H1 (cell line): ENCODE data around the gene MCCD1. TPM values are rescaled to one million over a fixed set of nuclear protein-coding genes. Genes with fewer than 3 reads are reported as not detected.

ENCODE experiments used
- CTCF ChIA-PET: fragments of 300-600 bp; sonication (Branson Sonifier 250); formaldehyde crosslinking; loops from one replicate; lab custom pipeline; 2021; ENCODE audit not compliant: partially characterized antibody; lab: Charles Lee
- POLR2A ChIA-PET: fragments of 300-600 bp; sonication (Branson Sonifier 250); formaldehyde crosslinking; loops from one replicate; lab custom pipeline; 2021; ENCODE audit warnings: inconsistent platforms; ENCODE audit not compliant: partially characterized antibody; lab: Charles Lee
- DNase-seq, 2 experiments: peaks; one replicate each; pipeline versions ENCODE4 v3.0.0 to v3.0.0-alpha.2; 2010 to 2022; ENCODE audit warnings: low spot score in 2 of 2, low read depth in 1 of 2, mixed read lengths in 1 of 2
- FAIRE-seq: peaks from 2 replicates; lab custom pipeline; 2011; peaks lifted over from hg19 to GRCh38; lab: Jason Lieb, UNC
- H2AFZ ChIP-seq: 2 replicates; pipeline ENCODE4 v1.8.1; 2012; ENCODE audit warnings: low read length, inconsistent platforms
- H2AK5ac ChIP-seq: 2 replicates; pipeline ENCODE4 v1.6.1; 2013; ENCODE audit warnings: low read depth, low read length
- H2BK120ac ChIP-seq: replicated peaks from 2 replicates; pipeline ENCODE3; 2013; ENCODE audit warnings: low read depth, low read length, inconsistent platforms
- H2BK12ac ChIP-seq: 2 replicates; pipeline ENCODE4 v1.6.1; 2013; ENCODE audit warnings: low read depth, low read length
- H2BK15ac ChIP-seq: 2 replicates; pipeline ENCODE4 v1.6.1; 2013; ENCODE audit warnings: low read length
- H2BK20ac ChIP-seq: 2 replicates; pipeline ENCODE4 v1.6.1; 2013; ENCODE audit warnings: low read length
- H2BK5ac ChIP-seq: 2 replicates; pipeline ENCODE4 v1.6.1; 2013; ENCODE audit warnings: low read depth, low read length
- H3K14ac ChIP-seq: 2 replicates; pipeline ENCODE4 v1.6.1; 2013; ENCODE audit warnings: inconsistent platforms; ENCODE audit not compliant: insufficient read length
- H3K18ac ChIP-seq: 2 replicates; pipeline ENCODE4 v1.6.1; 2013; ENCODE audit warnings: low read length; ENCODE audit errors: extremely low read depth
- H3K23ac ChIP-seq: 2 replicates; pipeline ENCODE4 v1.6.1; 2013; ENCODE audit warnings: inconsistent platforms; ENCODE audit not compliant: insufficient read length
- H3K23me2 ChIP-seq: 2 replicates; pipeline ENCODE4 v1.6.1; 2013; ENCODE audit warnings: low read depth, low read length
- H3K27ac ChIP-seq: 2 replicates; pipeline ENCODE4 v1.6.1; 2011; ENCODE audit warnings: low read depth, low read length, inconsistent platforms
- H3K27me3 ChIP-seq, 4 experiments: replicated peaks in 1 of 4; 1 replicate in 1 of 4; 2 replicates in 3 of 4; pipeline versions ENCODE4 v1.6.1 to v1.8.1; 2011 to 2013; ENCODE audit warnings: low read length in 3 of 4, mild to moderate bottlenecking in 3 of 4, inconsistent platforms in 2 of 4, mixed read lengths in 2 of 4, moderate library complexity in 1 of 4; ENCODE audit not compliant: control insufficient read depth in 3 of 4, insufficient read depth in 3 of 4; ENCODE audit errors: extremely low read depth in 1 of 4
- H3K36me3 ChIP-seq, 4 experiments: 2 replicates each; pipeline versions ENCODE4 v1.6.1 to v1.8.1; 2011 to 2013; ENCODE audit warnings: mild to moderate bottlenecking in 4 of 4, low read length in 3 of 4, moderate library complexity in 2 of 4, control low read depth in 1 of 4, inconsistent platforms in 1 of 4; ENCODE audit not compliant: insufficient read depth in 4 of 4, control insufficient read depth in 2 of 4
- H3K4ac ChIP-seq: replicated peaks from 2 replicates; pipeline ENCODE3; 2013; ENCODE audit warnings: low read length, low read depth, mixed read lengths, inconsistent platforms; ENCODE audit not compliant: insufficient read length
- H3K4me1 ChIP-seq, 4 experiments: replicated peaks in 1 of 4; 1 replicate in 1 of 4; 2 replicates in 3 of 4; pipeline versions ENCODE4 v1.6.1 to v1.8.1; 2011 to 2013; ENCODE audit warnings: low read length in 3 of 4, inconsistent platforms in 2 of 4, mixed read lengths in 1 of 4; ENCODE audit not compliant: insufficient read depth in 4 of 4, control insufficient read depth in 3 of 4
- H3K4me2 ChIP-seq, 2 experiments: 2 replicates each; pipeline versions ENCODE4 v1.6.1 to v1.8.1; 2011 to 2013; ENCODE audit warnings: low read depth in 2 of 2, low read length in 2 of 2, control low read depth in 1 of 2, inconsistent platforms in 1 of 2, mild to moderate bottlenecking in 1 of 2; ENCODE audit not compliant: insufficient read depth in 1 of 2
- H3K4me3 ChIP-seq, 4 experiments: fragments of 200-600, 300-600 bp in 1 of 4; sonication (generic), shearing (Covaris generic), sonication (Bioruptor Twin) in 1 of 4; 2 replicates each; pipeline versions ENCODE4 v1.5.1 to v1.8.1; 2011 to 2016; ENCODE audit warnings: low read length in 4 of 4, low read depth in 3 of 4, control low read depth in 2 of 4, inconsistent platforms in 2 of 4, mild to moderate bottlenecking in 2 of 4, mixed read lengths in 1 of 4, moderate library complexity in 1 of 4; ENCODE audit not compliant: insufficient read depth in 2 of 4; ENCODE audit errors: extremely low read depth in 1 of 4
- H3K56ac ChIP-seq: replicated peaks from 2 replicates; pipeline ENCODE3; 2013; ENCODE audit warnings: low read depth, mild to moderate bottlenecking, mixed read lengths, low read length, inconsistent platforms; ENCODE audit not compliant: insufficient read length
- H3K79me1 ChIP-seq: 2 replicates; pipeline ENCODE4 v1.6.1; 2013; ENCODE audit warnings: low read depth, low read length, control low read depth
- H3K79me2 ChIP-seq, 2 experiments: 2 replicates each; pipeline versions ENCODE4 v1.6.1 to v1.8.1; 2012 to 2013; ENCODE audit warnings: low read length in 2 of 2, mild to moderate bottlenecking in 2 of 2, inconsistent platforms in 1 of 2; ENCODE audit not compliant: insufficient read depth in 2 of 2, control insufficient read depth in 1 of 2
- H3K9ac ChIP-seq, 4 experiments: replicated peaks in 1 of 4; 1 replicate in 1 of 4; 2 replicates in 3 of 4; pipeline versions ENCODE4 v1.6.1 to v1.8.1; 2011 to 2013; ENCODE audit warnings: low read depth in 3 of 4, low read length in 3 of 4, control low read depth in 2 of 4, mild to moderate bottlenecking in 2 of 4, moderate library complexity in 2 of 4, inconsistent platforms in 1 of 4; ENCODE audit errors: extremely low read depth in 1 of 4
- H3K9me3 ChIP-seq, 2 experiments: 2 replicates each; pipeline versions ENCODE4 v1.6.1 to v1.8.1; 2012 to 2013; ENCODE audit warnings: mild to moderate bottlenecking in 2 of 2, moderate library complexity in 2 of 2, control low read depth in 1 of 2, inconsistent platforms in 1 of 2, low read depth in 1 of 2, low read length in 1 of 2, mixed read lengths in 1 of 2; ENCODE audit not compliant: insufficient read depth in 2 of 2
- H4K20me1 ChIP-seq, 2 experiments: replicated peaks in 1 of 2; 2 replicates each; pipeline versions ENCODE3 to v1.8.1; 2011 to 2013; ENCODE audit warnings: inconsistent platforms in 2 of 2, low read length in 2 of 2, mild to moderate bottlenecking in 1 of 2; ENCODE audit not compliant: insufficient read depth in 2 of 2, control insufficient read depth in 1 of 2
- H4K5ac ChIP-seq: 2 replicates; pipeline ENCODE4 v1.6.1; 2013; ENCODE audit warnings: low read length, low read depth, mixed read lengths, inconsistent platforms; ENCODE audit not compliant: insufficient read length
- H4K8ac ChIP-seq: 2 replicates; pipeline ENCODE4 v1.8.0; 2013; ENCODE audit warnings: mild to moderate bottlenecking, moderate library complexity, low read length, inconsistent platforms; ENCODE audit not compliant: insufficient read depth; ENCODE audit errors: extremely low read depth
- H4K91ac ChIP-seq: replicated peaks from 2 replicates; pipeline ENCODE3; 2013; ENCODE audit warnings: low read length, mixed read lengths, inconsistent platforms; ENCODE audit not compliant: insufficient read length
- ASH2L ChIP-seq: fragments of 200-600, 300-600 bp; sonication (generic); IDR thresholded peaks from one replicate; pipeline ENCODE4 v1.7.1; 2017; ENCODE audit warnings: low read length
- BACH1 ChIP-seq: IDR thresholded peaks from 2 replicates; pipeline ENCODE4 v1.6.1; 2012; ENCODE audit warnings: low read length, improper control_type of control experiment
- CREB1 ChIP-seq: IDR thresholded peaks from 2 replicates; pipeline ENCODE4 v1.6.1; 2012; ENCODE audit warnings: inconsistent platforms
- FOSL1 ChIP-seq: IDR thresholded peaks from 2 replicates; pipeline ENCODE4 v1.6.1; 2011; ENCODE audit warnings: mild to moderate bottlenecking, low read depth, low read length, moderate library complexity; ENCODE audit not compliant: insufficient read depth
- KDM4A ChIP-seq: IDR thresholded peaks from one replicate; pipeline ENCODE4 v1.7.1; 2012; ENCODE audit warnings: low read depth, mild to moderate bottlenecking, moderate library complexity, low read length, inconsistent platforms; ENCODE audit not compliant: severe bottlenecking
- NRF1 ChIP-seq: IDR thresholded peaks from 2 replicates; pipeline ENCODE4 v1.6.1; 2011; ENCODE audit warnings: mild to moderate bottlenecking, low read depth, low read length, improper control_type of control experiment
- RBBP5 ChIP-seq: IDR thresholded peaks from 2 replicates; pipeline ENCODE4 v1.7.1; 2012; ENCODE audit warnings: low read depth, mild to moderate bottlenecking, inconsistent platforms, low read length, moderate library complexity, borderline replicate concordance
- SIN3A ChIP-seq, 2 experiments: IDR thresholded peaks in 1 of 2; conservative IDR thresholded peaks in 1 of 2; 2 replicates each; pipeline ENCODE4 v1.6.1; 2011 to 2012; ENCODE audit warnings: low read length in 2 of 2, improper control_type of control experiment in 1 of 2, low read depth in 1 of 2, mild to moderate bottlenecking in 1 of 2
- TEAD4 ChIP-seq: IDR thresholded peaks from 2 replicates; pipeline ENCODE4 v1.6.1; 2012; ENCODE audit warnings: low read depth, low read length, inconsistent platforms, mixed read lengths
- WGBS, 2 experiments: shearing (Covaris generic) in 1 of 2; methylation state at CpG; one replicate each; pipeline versions ENCODE4 v1.1.6 to v1.1.7; 2013 to 2015; ENCODE audit warnings: low lambda C conversion rate in 2 of 2, mixed read lengths in 2 of 2, inconsistent platforms in 1 of 2, low coverage in 1 of 2, missing lambda C conversion rate in 1 of 2; ENCODE audit not compliant: insufficient replicate concordance in 2 of 2, insufficient coverage in 1 of 2, insufficient read length in 1 of 2; ENCODE audit errors: extremely low coverage in 1 of 2, missing lambda C conversion rate in 1 of 2; 5-methylcytosine and 5-hydroxymethylcytosine counted together
- polyA plus RNA-seq, 7 experiments: library from polyadenylated mRNA; depleted of rRNA in 3 of 7; stranded (reverse) in 5 of 7; unstranded in 2 of 7; fragments of >200 nt in 5 of 7; fragments of 200-250 nt in 2 of 7; gene quantifications; 1 replicate in 5 of 7; 2 replicates in 1 of 7; 4 replicates in 1 of 7; pipeline versions ENCODE4 v1.2.1 to v1.2.3, GENCODE V29; 2011 to 2013; ENCODE audit warnings: missing spikeins in 2 of 7, mixed read lengths in 2 of 7
- total RNA-seq: library from RNA; stranded (reverse); fragmentation: NEBNext Ultra II Directional; extraction: Animal tissue kit (Norgen Biotek cat#: 25700); gene quantifications from 2 replicates; pipeline ENCODE4 v1.2.1, GENCODE V29; 2021

The MCCD1 gene
- total and polyA plus RNA-seq, 2 of the 8 experiments (the other 6 are each of a cell fraction or from before 2014, with no cell fraction given) = not detected

- Histone ChIP-seq H4K91ac (no peak overlapping the region), H3K56ac (no peak overlapping the region), H4K5ac (no peak overlapping the region), H3K9me3 (no peaks in the 10 kb centered on the region), H2BK5ac (no peak overlapping the region), H2BK15ac (no peak overlapping the region), H2BK12ac (no peak overlapping the region), H3K4me2 (no peak overlapping the region), H2AFZ (no peak overlapping the region), H4K20me1 (no peaks in the 10 kb centered on the region), H3K27ac (no peak overlapping the region), H2AK5ac (no peak overlapping the region), H3K4me1 (no peaks in the 10 kb centered on the region), H4K8ac (no peak overlapping the region), H3K79me2 (no peaks in the 10 kb centered on the region), H3K23me2 (no peaks in the 10 kb centered on the region), H3K14ac (no peak overlapping the region), H3K27me3 (no peaks in the 10 kb centered on the region; a peak in 2 of 7 replicates), H3K18ac (no peak overlapping the region), H2BK120ac (no peak overlapping the region), H3K4ac (no peak overlapping the region), H3K79me1 (no peaks in the 10 kb centered on the region), H2BK20ac (no peak overlapping the region), H3K36me3 (no peaks in the 10 kb centered on the region), H3K23ac (no peak overlapping the region), H3K4me3 (no peak overlapping the region), H3K9ac (no peak overlapping the region)
- ChIA-PET CTCF (interaction anchor here (0.9 kb wide), 1 partner anchor 12 kb away, joined by 3 read pairs; no protein-coding TSS in a partner anchor), POLR2A (interaction anchor here (0.6 to 2.5 kb wide), 4 partner anchors 20 to 77 kb away, joined by 3 to 10 read pairs (median 6); partner anchors contain the start of genes DDX39B and MICA)
- TF ChIP-seq FOSL1 (no peak), TEAD4 (no peak), NRF1 (no peak), KDM4A (no peak), BACH1 (no peak), RBBP5 (no peak), SIN3A (conservative IDR thresholded peaks at IDR 0.05 in 1 of 2, IDR thresholded peaks at IDR 0.05 in 1 of 2; ENCODE audit: low read depth in 1 of 2, low read length in 2 of 2) (no peak), ASH2L (no peak), CREB1 (no peak)
- no peak for FAIRE-seq
- peak in 1 of 2 experiments; percentile 24 for DNase-seq
- whole genome bisulfite sequencing, 2 experiments = 51% methylated on average over 3 of the region's 3 CpGs; no CpG with 5 or more reads in 1 of the 2 experiments
Observed at GRCh38 chr6:31479933-31480535, 48.7 kb upstream of the MCCD1 start.
